ENCODE measurements around the gene CDK3.
A peak's percentile ranks its signal among the peaks of the same experiment; 100 is the strongest.
"Not testable (repeated sequence)": the region's sequence is repeated elsewhere in the genome, so short reads cannot be mapped to it uniquely, and the experiment has no call there.

CDK3 gene

GRCh38 chr17:76039121-76039520 is 38.5 kb downstream of the CDK3 start:
- DNase-seq (ENCODE audit: low spot score) = no peak

DNA sequence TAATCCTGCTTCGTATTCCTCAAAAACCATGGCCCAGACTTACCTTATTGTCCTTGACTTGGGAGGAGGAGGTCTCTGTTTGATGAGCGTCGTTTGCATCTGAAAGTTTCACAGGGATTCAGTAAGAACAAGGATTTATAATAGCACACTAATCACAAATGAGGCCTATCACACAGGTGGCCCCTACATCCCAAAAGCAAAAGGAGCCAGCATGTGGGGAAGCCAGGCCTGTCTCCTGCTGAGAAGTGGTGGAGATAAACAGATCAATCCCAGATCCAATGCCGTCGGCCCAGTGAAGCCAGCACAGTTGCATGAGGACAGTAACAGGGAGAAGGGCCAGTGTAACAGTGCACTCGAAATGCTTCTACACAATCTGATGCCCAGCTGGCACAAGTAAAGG is 39.7 kb downstream of the CDK3 start:
- no peak for DNase-seq (ENCODE audit: low spot score)

DNA sequence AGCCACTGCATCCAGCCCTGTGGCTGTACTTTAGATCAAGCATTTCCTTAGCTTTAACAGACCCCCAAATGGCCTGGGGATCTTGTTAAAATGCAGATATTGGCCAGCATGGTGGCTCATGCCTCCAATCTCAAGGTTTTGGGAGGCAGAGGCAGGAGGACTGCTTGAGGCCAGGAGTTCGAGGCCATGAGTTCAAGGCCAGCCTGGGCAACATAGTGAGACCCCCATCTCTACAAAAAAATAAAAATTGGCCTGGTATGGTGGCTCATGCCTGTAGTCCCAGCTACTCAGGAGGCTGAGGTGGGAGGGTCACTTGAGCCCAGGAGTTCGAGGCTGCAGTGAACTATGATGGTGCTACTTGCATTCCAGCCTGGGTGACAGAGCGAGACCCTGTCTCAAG is 42.2 kb downstream of the CDK3 start:
- not testable (repeated sequence) for DNase-seq (ENCODE audit: low spot score)

DNA sequence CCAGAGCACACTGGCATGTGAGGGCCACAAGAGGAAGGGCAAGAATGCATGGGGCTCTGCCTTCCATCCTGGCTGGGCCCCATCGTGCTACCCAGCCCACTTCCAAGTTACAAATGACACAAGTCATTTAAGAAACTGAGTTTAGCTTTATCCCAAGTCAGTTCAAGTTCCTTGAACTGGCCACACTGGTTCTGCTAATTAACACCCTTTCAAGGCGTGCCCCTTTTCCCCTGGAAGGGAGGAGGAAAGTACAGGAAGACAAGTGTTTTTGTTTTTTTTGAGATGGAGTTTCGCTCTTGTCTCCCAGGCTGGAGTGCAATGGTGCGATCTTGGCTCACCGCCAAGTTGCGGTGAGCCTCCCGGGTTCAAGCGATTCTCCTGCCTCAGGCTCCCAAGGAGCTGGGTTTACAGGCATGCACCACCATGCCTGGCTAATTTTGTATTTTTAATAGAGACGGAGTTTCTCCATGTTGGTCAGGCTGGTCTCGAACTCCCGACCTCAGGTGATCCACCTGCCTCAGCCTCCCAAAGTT is 43.9 kb downstream of the CDK3 start:
- DNase-seq (ENCODE audit: low spot score) = not testable (repeated sequence)

DNA sequence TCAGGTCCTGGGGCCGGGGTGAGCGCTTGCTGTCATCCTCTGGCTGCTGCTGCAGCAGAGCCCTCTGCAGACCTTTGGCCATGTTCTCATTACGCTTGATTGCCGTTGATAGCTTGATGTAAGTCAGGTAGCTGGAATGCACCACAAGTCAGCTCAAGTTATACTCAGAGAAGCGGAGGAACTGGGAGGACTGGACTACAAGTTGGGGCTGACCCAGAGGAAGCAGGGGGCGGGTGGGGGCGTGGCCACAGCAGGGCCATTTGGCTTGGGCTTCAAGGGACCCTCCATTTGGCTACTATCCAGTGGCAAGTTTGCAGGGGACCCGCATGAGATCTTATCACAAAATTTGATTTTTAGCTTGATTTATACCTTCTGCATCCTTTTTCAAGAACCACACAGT is 45.4 kb downstream of the CDK3 start:
- no peak for DNase-seq (ENCODE audit: low spot score)

DNA sequence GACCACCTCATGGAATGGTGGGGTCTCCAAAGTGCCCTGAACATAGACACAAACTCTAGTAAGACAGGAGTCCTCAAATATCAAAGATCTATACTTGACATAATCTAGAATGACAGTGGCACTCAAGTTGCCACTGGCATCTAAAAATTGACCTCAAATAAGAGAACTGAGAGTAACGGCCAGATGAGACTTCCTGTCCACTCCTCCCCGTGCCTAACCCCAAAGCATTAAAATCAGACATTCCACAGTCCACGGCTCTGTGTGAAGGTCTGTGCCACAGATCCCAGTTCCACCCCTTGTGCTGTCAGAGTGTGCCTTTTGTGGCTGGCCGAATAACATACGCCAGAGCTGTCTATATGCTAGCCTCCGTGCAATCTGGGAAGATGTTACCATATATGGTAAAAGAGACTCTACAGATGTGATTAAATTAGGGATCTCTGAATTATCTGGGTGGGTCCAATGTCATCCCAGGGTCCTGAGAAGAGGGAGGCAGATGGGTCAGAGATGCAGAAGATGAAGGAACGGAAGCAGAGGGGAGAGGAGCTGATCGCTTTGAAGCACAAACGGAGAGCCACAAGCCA is 47.5 kb downstream of the CDK3 start:
- DNase-seq (ENCODE audit: low spot score) = no peak

DNA sequence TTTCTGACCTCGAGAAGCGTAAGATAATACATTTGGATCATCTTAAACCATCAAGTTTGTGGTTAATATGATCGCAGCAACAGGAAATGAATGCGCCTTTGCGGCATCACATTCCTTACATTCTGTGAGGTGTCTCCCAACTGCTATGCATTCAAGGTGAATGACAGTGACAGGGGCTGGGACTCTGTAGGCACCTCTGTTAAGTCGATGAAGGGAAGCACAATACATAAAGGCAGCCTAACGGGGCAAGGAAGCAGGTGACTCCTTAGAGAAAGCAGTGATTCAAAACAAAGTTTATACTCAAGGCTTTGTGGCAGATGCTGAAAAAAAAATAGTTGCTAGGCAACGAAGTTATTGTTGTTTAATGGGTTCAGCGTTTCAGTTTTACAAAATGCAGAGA is 48.1 kb downstream of the CDK3 start:
- peak; percentile 22 for DNase-seq (ENCODE audit: low spot score)

DNA sequence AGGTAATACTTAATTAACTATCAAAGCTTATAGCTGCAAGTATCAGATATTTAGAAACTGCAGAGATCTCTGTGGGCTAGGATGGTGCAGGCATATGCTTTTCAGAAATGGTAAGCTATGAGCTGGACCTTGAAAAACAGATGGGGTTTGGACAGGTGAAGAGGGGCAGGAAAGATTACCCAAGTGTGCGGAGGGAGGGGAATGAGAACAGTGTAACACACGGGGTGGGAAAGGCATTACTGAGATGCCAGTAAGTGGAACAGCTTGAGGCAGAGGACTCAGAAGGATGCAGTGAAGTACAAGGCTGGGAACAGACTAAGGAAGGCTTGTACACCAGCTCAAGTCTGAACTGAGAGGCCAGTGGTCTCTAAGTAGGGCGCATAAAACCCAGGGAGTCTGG is 48.6 kb downstream of the CDK3 start:
- DNase-seq (ENCODE audit: low spot score) = no peak

- DNase-seq (ENCODE audit: low spot score) = no peak
Observed at GRCh38 chr17:76049836-76050537, 49.3 kb downstream of the CDK3 start.

- no peak for DNase-seq (ENCODE audit: low spot score)
Observed at GRCh38 chr17:76050538-76051467, 50.1 kb downstream of the CDK3 start.

DNA sequence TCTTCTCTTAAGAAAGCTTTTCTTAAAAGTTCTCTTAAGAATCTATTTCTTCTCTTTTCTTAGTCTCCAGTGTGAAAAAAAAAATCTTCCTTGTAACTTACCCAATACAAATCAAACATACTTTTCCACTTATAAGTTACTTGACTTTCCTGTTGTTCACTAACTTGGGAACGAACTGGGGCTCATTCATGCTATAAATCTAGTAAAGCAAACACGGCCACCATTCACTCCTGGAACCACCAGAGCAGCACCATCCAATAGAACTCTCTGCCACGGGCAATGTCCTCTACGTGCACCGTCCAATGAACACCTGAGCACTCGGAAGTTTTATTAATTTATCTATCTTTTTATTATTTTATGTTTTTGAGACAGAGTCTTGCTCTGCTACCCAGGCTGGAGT is 50.9 kb downstream of the CDK3 start:
- DNase-seq (ENCODE audit: low spot score) = no peak

GRCh38 chr17:76053246-76054111 is 52.8 kb downstream of the CDK3 start:
- no peak for DNase-seq (ENCODE audit: low spot score)

DNA sequence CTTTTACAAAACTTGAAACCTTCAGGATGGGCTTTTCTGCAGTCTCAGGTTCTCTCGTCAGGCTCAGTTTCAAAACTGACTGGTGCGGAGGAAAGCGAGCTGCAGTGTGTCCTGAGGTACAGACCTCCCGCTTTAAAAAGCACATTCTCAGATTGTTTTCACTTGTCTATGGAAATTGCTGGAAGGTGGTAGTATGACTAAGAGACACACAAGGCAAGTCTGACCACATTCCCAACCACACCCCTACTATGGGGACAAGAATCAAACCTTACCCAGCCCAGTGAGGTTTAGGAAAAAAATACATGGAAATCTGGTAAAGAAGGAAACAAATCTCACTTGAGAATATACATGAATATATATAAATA is 53.4 kb downstream of the CDK3 start:
- no peak for DNase-seq (ENCODE audit: low spot score)
